ENCODE measurements around the gene HOXB9. TPM values are rescaled to one million over a fixed set of nuclear protein-coding genes. Genes with fewer than 3 reads are reported as not detected.

The HOXB9 gene
- total and polyA plus RNA-seq, 2 of the 13 experiments (the other 11 are each of a cell fraction or from before 2014, with no cell fraction given): not detected

DNA sequence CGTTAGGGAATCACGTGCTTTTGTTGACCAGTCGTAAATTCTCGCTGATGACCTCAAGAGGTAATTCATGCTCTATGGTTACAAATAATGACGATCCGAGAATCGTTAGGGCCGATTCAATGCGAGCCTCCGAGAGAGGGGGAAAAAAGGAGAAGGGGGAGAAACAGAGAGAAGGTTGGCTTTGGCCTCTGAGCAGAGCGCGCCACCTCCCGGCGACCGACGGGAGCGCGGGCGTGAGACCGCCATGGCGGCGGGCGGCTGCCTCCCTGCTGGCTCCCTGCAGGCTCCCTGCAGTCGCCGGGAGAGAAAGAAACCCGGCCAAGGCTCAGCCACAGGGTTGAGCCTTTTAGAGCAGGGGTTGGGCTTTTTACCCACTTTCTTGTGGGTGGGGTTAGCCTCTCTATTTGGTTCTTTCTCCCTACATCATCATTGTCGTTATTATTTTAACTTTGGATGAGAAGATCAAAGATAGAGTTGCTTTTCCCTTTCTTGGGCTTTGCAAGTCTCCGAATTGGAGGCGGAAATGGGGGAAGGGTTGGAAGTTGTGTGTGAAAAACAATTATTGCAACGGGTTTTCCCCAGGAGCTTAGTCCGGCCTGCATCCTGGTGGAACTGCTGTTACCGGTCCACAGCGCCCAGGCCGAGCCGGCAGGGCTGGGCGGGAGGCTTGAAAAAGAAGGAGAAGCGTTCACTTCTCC lies 32.2 kb downstream of the HOXB9 start (continued):
- peak; percentile 12 for TF ChIP-seq HNRNPLL (IDR thresholded peaks at IDR 0.05; ENCODE audit: low read depth, low read length, poor library complexity, severe bottlenecking)
- peak; percentile 65 for TF ChIP-seq HNRNPK (IDR thresholded peaks at IDR 0.05; ENCODE audit: low read depth, low read length, poor library complexity, severe bottlenecking)
- TF ChIP-seq ETV5 (CRISPR knock-in tag; IDR thresholded peaks at IDR 0.05; ENCODE audit: borderline replicate concordance): no peak
- TF ChIP-seq THYN1 (CRISPR knock-in tag; IDR thresholded peaks at IDR 0.05; ENCODE audit: borderline replicate concordance, low read depth): no peak
- TF ChIP-seq RNF2 (conservative IDR thresholded peaks at IDR 0.05; ENCODE audit: low read depth): peak; percentile 66; the same call in 1 of the 2 replicates
- TF ChIP-seq, protein P1, sequence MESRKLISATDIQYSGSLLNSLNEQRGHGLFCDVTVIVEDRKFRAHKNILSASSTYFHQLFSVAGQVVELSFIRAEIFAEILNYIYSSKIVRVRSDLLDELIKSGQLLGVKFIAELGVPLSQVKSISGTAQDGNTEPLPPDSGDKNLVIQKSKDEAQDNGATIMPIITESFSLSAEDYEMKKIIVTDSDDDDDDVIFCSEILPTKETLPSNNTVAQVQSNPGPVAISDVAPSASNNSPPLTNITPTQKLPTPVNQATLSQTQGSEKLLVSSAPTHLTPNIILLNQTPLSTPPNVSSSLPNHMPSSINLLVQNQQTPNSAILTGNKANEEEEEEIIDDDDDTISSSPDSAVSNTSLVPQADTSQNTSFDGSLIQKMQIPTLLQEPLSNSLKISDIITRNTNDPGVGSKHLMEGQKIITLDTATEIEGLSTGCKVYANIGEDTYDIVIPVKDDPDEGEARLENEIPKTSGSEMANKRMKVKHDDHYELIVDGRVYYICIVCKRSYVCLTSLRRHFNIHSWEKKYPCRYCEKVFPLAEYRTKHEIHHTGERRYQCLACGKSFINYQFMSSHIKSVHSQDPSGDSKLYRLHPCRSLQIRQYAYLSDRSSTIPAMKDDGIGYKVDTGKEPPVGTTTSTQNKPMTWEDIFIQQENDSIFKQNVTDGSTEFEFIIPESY (CRISPR knock-in tag; IDR thresholded peaks at IDR 0.05): 0 out of 2 replicates have a peak, but pooled peaks have one; percentile 36
- TF ChIP-seq, protein P2, sequence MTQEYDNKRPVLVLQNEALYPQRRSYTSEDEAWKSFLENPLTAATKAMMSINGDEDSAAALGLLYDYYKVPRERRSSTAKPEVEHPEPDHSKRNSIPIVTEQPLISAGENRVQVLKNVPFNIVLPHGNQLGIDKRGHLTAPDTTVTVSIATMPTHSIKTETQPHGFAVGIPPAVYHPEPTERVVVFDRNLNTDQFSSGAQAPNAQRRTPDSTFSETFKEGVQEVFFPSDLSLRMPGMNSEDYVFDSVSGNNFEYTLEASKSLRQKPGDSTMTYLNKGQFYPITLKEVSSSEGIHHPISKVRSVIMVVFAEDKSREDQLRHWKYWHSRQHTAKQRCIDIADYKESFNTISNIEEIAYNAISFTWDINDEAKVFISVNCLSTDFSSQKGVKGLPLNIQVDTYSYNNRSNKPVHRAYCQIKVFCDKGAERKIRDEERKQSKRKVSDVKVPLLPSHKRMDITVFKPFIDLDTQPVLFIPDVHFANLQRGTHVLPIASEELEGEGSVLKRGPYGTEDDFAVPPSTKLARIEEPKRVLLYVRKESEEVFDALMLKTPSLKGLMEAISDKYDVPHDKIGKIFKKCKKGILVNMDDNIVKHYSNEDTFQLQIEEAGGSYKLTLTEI (CRISPR knock-in tag; conservative IDR thresholded peaks at IDR 0.05): no peak
- peak; percentile 86 for TF ChIP-seq XRCC5 (optimal IDR thresholded peaks at IDR 0.05; ENCODE audit: low read length)
- no peak for TF ChIP-seq ASH2L (IDR thresholded peaks at IDR 0.05; ENCODE audit: insufficient read length, low read depth, low read length)

Data from HepG2 (cell line).